ENCODE results near the gene SPTB. TPM values are rescaled to one million over a fixed set of nuclear protein-coding genes. Genes with fewer than 3 reads are reported as not detected.
A peak's percentile ranks its signal among the peaks of the same experiment; 100 is the strongest.

Gene SPTB
- polyA plus RNA-seq, 1 donor (not counting 4 experiments of a cell fraction or from before 2014, with no cell fraction given): not detected

- Histone ChIP-seq H3K4me2 (ENCODE audit: control insufficient read depth, extremely low read depth, insufficient read depth, low read depth, low read length) (no peak overlapping the region), H3K36me3 (ENCODE audit: control insufficient read depth in 2 of 2, extremely low read depth in 1 of 2, insufficient read depth in 2 of 2, low read length in 2 of 2) (no peaks in the 10 kb centered on the region), H3K9me3 (ENCODE audit: control insufficient read depth, low read depth, low read length) (no peaks in the 10 kb centered on the region), H3K27me3 (ENCODE audit: control insufficient read depth, extremely low read depth, insufficient read depth, low read length) (peaks cover 28% of the 10 kb centered on the region), H4K20me1 (ENCODE audit: control insufficient read depth, extremely low read depth, insufficient read depth, low read length) (no peaks in the 10 kb centered on the region), H3K27ac (ENCODE audit: control insufficient read depth, insufficient read depth, low read length) (no peak overlapping the region), H3K9me1 (ENCODE audit: control insufficient read depth, extremely low read depth, insufficient read depth, low read length) (no peaks in the 10 kb centered on the region), H2AFZ (ENCODE audit: control insufficient read depth, low read length) (no peak overlapping the region), H3K9ac (ENCODE audit: control insufficient read depth, extremely low read depth, insufficient read depth, low read length) (no peak overlapping the region), H3K79me2 (ENCODE audit: control insufficient read depth, insufficient read depth, low read length) (no peaks in the 10 kb centered on the region), H3K4me3 (ENCODE audit: control insufficient read depth in 2 of 3, extremely low read depth in 1 of 3, insufficient read depth in 2 of 3, low read depth in 1 of 3, low read length in 3 of 3) (no peak overlapping the region), H3K4me1 (ENCODE audit: control insufficient read depth, extremely low read depth, insufficient read depth, low read length) (peaks cover 3% of the 10 kb centered on the region)
- DNase-seq (ENCODE audit: low read depth, low spot score) (no peak), FAIRE-seq (no peak)
- dilution Hi-C loops (cut with MboI; ENCODE audit: extremely low pct_ligation_motif_present, low sequenced_read_pairs): no loop called here
- TF ChIP-seq CTCF (optimal IDR thresholded peaks at IDR 0.05 in 1 of 3, IDR thresholded peaks at IDR 0.05 in 1 of 3, conservative IDR thresholded peaks at IDR 0.05 in 1 of 3; ENCODE audit: extremely low read depth in 1 of 3, insufficient read depth in 2 of 3, low read length in 3 of 3) (no peak), EZH2 (IDR thresholded peaks at IDR 0.05; ENCODE audit: low read length) (no peak)
Observed at GRCh38 chr14:64824471-64824870, 55.2 kb downstream of the SPTB start.

GRCh38 chr14:64823305-64823861 is 56.3 kb downstream of the SPTB start:
- no peak for TF ChIP-seq EZH2 (IDR thresholded peaks at IDR 0.05; ENCODE audit: low read length)
- TF ChIP-seq CTCF (optimal IDR thresholded peaks at IDR 0.05 in 1 of 3, IDR thresholded peaks at IDR 0.05 in 1 of 3, conservative IDR thresholded peaks at IDR 0.05 in 1 of 3; ENCODE audit: extremely low read depth in 1 of 3, insufficient read depth in 2 of 3, low read length in 3 of 3): peak; percentile 68 to 92 (median 87)
- FAIRE-seq (peak; percentile 34), DNase-seq (ENCODE audit: low read depth, low spot score) (no peak)
- no peaks in the 10 kb centered on the region for H3K79me2 ChIP-seq (ENCODE audit: control insufficient read depth, insufficient read depth, low read length)
- H3K9ac ChIP-seq (ENCODE audit: control insufficient read depth, extremely low read depth, insufficient read depth, low read length): no peak overlapping the region
- no peaks in the 10 kb centered on the region for H3K9me1 ChIP-seq (ENCODE audit: control insufficient read depth, extremely low read depth, insufficient read depth, low read length)
- H3K4me2 ChIP-seq (ENCODE audit: control insufficient read depth, extremely low read depth, insufficient read depth, low read depth, low read length): peak overlapping the region; percentile 53
- no peaks in the 10 kb centered on the region for H4K20me1 ChIP-seq (ENCODE audit: control insufficient read depth, extremely low read depth, insufficient read depth, low read length)
- H3K4me1 ChIP-seq (ENCODE audit: control insufficient read depth, extremely low read depth, insufficient read depth, low read length): peaks cover 3% of the 10 kb centered on the region
- no peaks in the 10 kb centered on the region for H3K9me3 ChIP-seq (ENCODE audit: control insufficient read depth, low read depth, low read length)
- no peak overlapping the region for H3K4me3 ChIP-seq (ENCODE audit: control insufficient read depth in 2 of 3, extremely low read depth in 1 of 3, insufficient read depth in 2 of 3, low read depth in 1 of 3, low read length in 3 of 3)
- H3K36me3 ChIP-seq (ENCODE audit: control insufficient read depth in 2 of 2, extremely low read depth in 1 of 2, insufficient read depth in 2 of 2, low read length in 2 of 2): no peaks in the 10 kb centered on the region
- H3K27ac ChIP-seq (ENCODE audit: control insufficient read depth, insufficient read depth, low read length): no peak overlapping the region
- dilution Hi-C loops (cut with MboI; ENCODE audit: extremely low pct_ligation_motif_present, low sequenced_read_pairs): no loop called here
- peak overlapping the region; percentile 80 for H2AFZ ChIP-seq (ENCODE audit: control insufficient read depth, low read length)
- H3K27me3 ChIP-seq (ENCODE audit: control insufficient read depth, extremely low read depth, insufficient read depth, low read length): peaks cover 32% of the 10 kb centered on the region

Data from keratinocyte (primary cell).